Astrocyte (in vitro differentiated cells and primary cell): ENCODE measurements around the gene ZNF444.

Source experiments
- CTCF ChIP-seq: IDR thresholded peaks from 2 replicates; pipeline ENCODE4 v1.5.1; 2011; ENCODE audit warnings: low read depth, mild to moderate bottlenecking, inconsistent platforms, low read length, moderate library complexity; ENCODE audit not compliant: insufficient read depth
- EZH2 ChIP-seq: IDR thresholded peaks from 2 replicates; pipeline ENCODE4 v1.6.1; 2012; ENCODE audit warnings: mild to moderate bottlenecking, low read length, inconsistent platforms; ENCODE audit not compliant: insufficient read depth

GRCh38 chr19:56144831-56145230, 3.7 kb downstream of the ZNF444 start:
- no peak for TF ChIP-seq CTCF
- TF ChIP-seq EZH2: no peak
